ENCODE measurements around the gene IQSEC2.

Gene IQSEC2

GRCh38 chrX:53241558-53241957, 39.8 kb downstream of the IQSEC2 start:
- no peak for DNase-seq

- DNase-seq = no peak
These were observed 41.9 kb downstream of the IQSEC2 start for GRCh38 chrX:53239474-53239873.

DNA sequence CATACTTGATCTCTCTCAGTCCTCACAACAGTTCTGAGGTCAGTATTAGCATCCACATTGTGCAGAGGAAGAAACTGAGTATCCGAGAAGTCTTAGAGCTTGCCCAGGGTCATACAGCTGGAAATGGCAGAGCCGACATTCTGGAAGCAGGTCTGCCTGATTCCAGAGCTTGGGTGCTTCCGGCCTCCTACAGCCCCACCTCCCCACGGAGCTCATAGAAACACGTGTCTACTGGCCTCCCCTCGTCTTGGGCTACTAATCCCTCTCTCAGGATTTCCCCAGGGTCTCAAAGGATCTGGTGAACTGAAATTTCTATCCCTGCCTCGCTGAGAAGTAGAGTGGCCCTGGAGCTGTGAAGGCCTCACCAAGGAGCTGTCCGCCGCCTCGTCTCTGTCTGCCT, 44.3 kb downstream of the IQSEC2 start:
- no peak for DNase-seq

GRCh38 chrX:53236025-53236679, 45.2 kb downstream of the IQSEC2 start:
- no peak for DNase-seq

GRCh38 chrX:53235566-53235965, 45.8 kb downstream of the IQSEC2 start:
- DNase-seq = no peak

DNA sequence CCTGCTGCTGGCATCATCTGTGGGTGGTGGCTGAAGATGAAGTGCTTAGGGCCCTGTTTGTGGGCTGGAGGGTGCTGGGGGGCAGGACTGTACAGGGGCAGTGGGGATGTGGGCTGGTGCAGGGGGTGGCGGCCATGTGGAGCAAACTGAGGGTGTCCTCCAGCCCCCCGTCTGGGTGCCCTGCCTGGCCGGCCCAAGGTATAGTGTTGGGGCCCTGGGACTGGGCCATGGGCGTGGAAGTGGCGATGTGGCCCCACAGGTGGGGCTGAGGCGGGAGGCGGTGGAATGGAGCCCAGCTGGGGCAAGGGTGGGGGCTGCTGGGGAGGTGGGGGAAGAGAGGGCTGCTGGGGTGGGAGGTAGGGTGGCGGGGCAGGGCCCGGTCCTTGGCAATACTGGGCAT, 46.9 kb downstream of the IQSEC2 start:
- DNase-seq = no peak

GRCh38 chrX:53233536-53233935, 47.8 kb downstream of the IQSEC2 start:
- no peak for DNase-seq

DNA sequence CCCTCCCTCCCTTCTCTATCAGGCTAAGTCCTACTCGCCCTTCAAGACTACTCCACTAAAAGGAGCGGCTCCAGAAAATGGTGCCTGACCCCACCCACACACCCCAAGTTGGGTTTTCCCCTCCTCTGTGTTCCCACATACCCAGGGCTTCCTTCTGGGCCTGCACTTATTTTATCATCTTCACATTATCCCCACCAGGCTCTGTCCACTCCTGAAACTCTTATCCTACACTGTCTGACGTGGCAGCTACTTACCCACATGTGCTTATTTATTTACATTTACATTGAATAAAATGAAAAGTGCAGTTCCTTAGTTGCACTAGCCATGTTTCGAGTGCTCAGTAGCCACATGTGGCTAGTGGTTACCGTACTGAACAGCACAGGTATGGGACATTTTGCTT, 51.3 kb downstream of the IQSEC2 start:
- DNase-seq = no peak

DNA sequence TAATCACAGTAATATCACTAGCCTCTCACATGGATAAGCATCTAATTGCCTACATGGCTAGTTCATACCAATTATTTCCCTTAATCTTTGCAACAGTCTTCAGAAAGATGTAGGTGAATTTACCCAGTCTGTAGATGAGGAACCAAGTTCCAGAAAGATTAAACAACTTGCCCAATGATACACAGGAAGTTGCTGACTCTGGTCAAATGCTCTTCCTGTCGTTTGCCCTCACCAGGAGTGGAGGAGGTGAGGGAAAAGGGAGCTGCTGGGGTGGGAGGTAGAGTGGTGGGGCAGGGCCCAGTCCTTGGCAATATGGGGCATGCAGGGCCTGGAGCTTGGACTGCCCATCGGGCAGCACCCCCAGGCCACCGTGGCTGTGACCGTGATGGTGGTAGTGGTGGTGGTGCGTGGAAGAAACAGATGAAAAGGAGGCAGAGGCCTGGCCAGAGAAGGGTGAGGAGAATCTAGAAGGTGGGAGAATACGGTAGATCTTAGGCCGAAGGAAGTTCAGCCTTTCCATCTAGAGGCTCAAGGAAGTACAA, 54.1 kb downstream of the IQSEC2 start:
- DNase-seq = no peak

GRCh38 chrX:53224860-53225797, 56.3 kb downstream of the IQSEC2 start, which contains the start of gene KDM5C:
Gene KDM5C (minus strand): TSS chrX:53225207. CDS start chrX:53224889, 318 bp downstream.
- DNase-seq = peak; percentile 89

DNA sequence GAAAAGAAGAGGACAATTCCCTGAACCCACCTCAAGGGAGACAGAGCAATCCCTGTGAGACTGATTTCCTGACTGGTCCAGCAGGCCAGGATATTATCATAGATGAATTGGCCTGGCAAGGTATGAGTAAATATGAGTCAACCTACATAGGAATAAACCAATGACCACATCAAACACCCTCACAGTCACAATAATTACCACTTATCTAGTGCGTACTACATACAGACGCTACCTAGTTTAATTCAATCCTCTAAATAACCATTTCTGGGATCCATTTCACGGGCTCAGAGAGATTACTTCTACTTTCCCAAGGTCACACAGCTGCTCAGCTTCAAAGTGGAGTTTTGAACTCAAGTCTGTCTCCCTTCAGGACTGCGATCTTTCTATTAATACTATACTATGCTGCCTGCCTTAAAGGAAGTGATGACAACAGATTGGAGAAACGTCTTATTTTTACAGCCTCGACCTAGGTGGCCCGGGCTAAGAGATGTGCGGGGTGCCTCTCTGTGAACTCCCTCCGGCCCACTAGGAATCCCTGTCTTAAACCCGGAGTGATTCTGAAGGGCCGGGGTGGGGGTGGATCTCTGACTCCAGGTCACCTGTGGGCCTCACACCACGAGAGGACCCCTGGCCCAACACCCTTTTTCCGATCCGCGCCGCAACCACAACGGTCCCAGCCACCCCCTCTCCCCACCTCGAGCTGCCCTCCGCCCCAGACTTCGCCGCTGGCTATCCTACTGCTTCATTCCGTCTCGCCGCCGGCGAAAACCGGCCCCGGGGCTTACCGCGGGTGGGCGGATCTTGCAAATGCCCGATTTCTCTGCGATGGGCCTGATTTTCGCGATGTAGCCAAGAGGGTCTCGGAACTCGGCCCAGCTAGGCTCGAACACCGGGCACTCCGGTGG, 57.2 kb downstream of the IQSEC2 start:
- peak; percentile 32 for DNase-seq

- DNase-seq = no peak
These were observed 58.2 kb downstream of the IQSEC2 start for GRCh38 chrX:53223068-53223693.

Data from CD4-positive, alpha-beta T cell treated with Interleukin-12 subunit alpha and Interleukin-12 subunit beta, for 1 hour (primary cell).